Globus pallidus (tissue), 1 donor: ENCODE results near the gene NHERF1.
A peak's percentile ranks its signal among the peaks of the same experiment; 100 is the strongest.

ENCODE experiments used
- DNase-seq: peaks from one replicate; pipeline ENCODE4 v3.0.0-alpha.2; 2015; ENCODE audit warnings: low spot score

NHERF1 gene

DNA sequence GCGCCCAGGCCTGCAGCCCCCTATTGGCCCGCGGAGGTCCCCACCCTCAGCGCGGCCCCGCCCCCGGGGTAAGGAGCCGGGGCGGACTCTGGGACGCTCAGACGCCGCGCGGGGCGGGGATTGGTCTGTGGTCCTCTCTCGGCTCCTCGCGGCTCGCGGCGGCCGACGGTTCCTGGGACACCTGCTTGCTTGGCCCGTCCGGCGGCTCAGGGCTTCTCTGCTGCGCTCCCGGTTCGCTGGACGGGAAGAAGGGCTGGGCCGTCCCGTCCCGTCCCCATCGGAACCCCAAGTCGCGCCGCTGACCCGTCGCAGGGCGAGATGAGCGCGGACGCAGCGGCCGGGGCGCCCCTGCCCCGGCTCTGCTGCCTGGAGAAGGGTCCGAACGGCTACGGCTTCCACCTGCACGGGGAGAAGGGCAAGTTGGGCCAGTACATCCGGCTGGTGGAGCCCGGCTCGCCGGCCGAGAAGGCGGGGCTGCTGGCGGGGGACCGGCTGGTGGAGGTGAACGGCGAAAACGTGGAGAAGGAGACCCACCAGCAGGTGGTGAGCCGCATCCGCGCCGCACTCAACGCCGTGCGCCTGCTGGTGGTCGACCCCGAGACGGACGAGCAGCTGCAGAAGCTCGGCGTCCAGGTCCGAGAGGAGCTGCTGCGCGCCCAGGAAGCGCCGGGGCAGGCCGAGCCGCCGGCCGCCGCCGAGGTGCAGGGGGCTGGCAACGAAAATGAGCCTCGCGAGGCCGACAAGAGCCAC lies at the start of gene NHERF1:
TSS of gene NHERF1 (plus strand) at position 100 of the 750 bp plus-strand sequence. CDS start at position 319, 219 bp downstream.
- peak; percentile 96 for DNase-seq

DNA sequence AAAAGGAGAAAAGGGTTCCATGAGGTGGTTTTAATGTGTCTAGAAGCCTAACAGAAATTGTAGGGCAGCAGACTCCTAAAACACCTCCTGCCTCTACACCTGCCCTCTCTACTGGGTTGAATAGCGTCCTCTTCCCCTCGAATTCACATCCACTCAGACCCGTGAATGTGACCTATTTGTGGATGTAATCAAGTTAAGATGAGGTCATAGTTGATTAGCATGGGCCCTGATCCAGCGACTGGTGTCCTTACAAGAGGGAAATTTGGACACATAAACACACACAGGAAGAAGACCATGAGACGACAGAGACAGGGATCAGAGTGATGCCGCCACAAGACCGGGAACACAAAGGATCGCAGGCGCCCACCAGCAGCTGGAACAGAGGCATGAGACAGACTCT lies 49.2 kb upstream of the NHERF1 start:
- no peak for DNase-seq

DNA sequence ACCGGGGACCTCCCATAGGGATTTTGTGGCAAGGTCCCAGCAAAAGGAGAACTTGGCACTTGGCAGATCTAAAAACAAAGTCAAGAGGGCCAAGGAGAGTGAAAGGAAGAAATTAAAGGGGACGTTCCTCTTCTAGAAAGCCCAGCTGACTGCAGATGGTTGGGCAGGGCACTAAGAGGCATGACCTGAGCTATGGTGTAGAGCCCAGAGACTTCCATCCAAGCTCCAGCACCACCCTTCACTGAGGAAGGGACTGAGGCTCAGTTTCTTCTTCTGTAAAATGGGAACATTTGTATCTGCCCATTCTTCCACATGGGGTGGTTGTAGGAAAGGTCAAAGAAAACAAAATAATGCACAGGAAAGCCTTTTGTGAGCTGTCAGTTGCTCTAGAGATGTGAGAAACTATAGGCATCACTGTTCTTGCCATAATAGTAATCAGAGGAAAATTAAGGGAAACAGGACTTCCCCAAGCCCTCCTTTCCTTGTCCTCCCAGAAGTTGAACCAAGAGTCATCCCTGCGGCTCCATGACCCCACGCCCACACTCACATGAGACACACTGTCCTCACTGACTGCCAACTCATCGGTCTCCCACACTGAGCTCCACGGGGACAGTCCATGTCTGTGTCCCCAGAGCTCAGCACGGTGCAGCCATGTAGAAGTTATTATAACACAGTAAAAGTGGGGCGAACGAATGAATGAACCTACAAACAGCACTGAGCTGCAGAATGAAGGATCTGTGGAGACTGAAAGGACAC lies 46.1 kb upstream of the NHERF1 start:
- no peak for DNase-seq

DNA sequence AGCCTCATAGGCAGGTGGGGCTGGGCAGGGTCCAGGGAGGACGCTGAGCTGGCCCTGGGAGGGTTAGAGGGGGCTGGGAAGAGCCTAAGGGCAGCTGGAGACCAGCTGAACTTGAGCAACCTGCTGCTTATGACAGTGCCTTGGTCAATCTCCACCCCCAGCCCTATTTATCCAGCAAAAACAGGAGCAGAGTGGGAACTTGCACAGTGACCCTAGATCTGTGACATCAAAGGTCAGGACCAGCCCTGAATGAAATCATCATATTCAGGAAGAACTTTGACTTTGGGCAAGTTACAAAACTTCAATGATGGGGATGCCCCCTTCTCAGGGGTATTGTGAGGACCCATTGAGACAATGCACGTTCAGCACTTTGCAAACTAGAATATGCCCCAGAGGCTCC lies 45.1 kb upstream of the NHERF1 start:
- no peak for DNase-seq

- DNase-seq: no peak
Measured at GRCh38 chr17:74704544-74704943, 43.9 kb upstream of the NHERF1 start.

- DNase-seq: no peak
Measured at GRCh38 chr17:74711058-74711824, 37.2 kb upstream of the NHERF1 start.

DNA sequence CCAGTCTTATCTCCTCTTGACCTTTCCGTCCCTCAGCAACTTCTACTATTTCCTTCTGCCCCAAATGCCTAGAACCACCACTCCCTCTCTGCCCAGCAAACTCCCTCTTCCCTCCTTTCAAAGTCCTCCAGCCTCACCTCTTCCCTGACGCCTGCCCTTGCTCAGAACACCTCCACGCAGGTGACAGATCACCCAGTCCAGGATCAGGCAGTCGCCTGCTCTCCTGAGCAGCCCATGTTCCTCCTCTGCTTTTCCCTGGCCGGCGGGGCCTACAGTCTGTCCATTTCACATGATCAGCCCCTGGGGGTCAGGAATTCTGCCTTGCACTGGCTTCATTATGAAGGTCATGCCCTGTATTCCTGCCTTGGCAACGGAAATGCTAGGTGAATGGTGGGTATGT lies 36.1 kb upstream of the NHERF1 start:
- DNase-seq: no peak

GRCh38 chr17:74712756-74713155 lies 35.7 kb upstream of the NHERF1 start, which contains the start of gene CD300LF:
CD300LF (minus strand) TSS chr17:74712923; CDS start chr17:74712866, 57 bp downstream.
- DNase-seq: peak; percentile 43

DNA sequence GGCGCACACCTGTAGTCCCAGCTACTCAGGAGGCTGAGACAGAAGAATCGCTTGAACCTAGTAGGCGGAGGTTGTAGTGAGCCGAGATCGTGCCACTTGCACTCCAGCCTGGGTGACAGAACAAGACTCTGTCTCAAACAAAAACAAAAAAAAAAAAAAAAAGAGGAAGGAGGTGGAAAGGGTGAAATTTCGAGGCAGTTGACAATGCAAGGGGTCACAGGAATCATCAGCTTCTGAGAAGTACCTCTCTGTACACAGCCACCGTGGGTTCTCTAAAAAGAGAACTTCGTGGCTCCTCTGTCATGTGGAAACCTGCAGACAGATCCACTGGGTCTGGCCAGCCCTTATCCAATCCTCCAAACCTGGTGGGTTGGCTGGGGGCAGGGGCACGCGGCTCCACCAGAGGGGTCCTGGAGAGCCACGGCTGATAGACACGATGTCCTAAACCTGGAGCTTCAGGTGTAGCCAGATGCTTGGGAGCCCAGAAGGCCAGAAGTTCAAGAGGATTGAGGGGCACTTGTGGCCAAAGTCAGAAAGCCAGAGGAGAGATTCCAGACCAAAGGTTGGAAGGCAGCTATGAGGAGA lies 35.2 kb upstream of the NHERF1 start:
- DNase-seq: no peak

GRCh38 chr17:74715144-74715543 lies 33.3 kb upstream of the NHERF1 start:
- no peak for DNase-seq

DNA sequence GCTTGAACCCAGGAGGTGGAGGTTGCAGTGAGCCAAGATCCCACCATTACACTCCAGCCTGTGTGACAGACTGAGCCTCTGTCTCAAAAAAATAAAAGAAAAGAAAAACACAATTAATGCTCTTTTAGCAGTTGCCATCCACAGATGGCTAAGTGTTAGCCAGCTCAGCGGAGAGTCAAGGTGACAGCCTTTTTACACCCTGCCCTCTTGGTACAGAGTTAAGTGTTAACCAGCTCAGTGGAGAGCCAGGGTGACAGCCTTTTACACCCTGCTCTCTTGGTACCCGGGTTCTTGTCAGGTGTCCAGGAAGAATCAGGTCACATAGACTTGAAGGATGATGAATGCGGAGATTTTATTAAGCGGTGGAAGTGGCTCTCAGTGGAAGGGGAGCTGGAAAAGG lies 27.9 kb upstream of the NHERF1 start:
- DNase-seq: no peak

- DNase-seq: no peak
Measured at GRCh38 chr17:74722782-74723181, 25.6 kb upstream of the NHERF1 start.

- no peak for DNase-seq
Measured at GRCh38 chr17:74723891-74724290, 24.5 kb upstream of the NHERF1 start.

GRCh38 chr17:74725111-74725510 lies 23.3 kb upstream of the NHERF1 start:
- no peak for DNase-seq

DNA sequence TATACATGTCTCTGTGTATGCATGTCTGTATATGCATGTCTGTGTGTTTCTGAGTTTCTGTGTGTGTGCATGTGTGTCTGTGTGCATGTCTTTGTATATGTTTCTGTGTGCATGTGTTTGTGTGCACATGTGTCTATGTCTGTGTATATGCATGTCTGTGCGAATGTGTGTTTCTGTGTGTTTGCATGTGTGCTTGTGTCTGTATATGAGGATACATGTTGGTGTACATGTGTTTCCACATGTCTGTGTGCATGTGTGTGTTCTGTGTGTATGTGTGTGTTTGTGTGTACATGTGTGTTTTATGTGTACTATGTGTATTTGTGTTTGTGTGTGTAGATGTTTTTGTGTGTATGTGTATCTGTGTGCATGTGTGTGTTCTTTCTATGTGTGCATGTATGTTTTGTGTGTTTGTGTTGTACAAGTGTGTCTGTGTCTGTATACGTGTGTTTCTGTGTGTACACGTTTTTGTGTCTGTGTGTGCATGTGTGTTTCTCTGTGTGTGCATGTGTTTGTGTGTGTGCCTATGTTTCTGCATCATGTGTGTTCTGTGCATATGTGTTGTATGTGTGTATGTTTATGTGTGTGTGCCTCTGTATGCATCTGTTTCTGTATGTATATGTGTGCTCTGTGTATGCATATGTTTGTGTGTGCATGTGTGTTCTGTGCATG lies 20.3 kb upstream of the NHERF1 start:
- no peak for DNase-seq

- DNase-seq: no peak
Measured at GRCh38 chr17:74728702-74729075, 19.7 kb upstream of the NHERF1 start.

GRCh38 chr17:74729368-74729767 lies 19.1 kb upstream of the NHERF1 start:
- DNase-seq: no peak

DNA sequence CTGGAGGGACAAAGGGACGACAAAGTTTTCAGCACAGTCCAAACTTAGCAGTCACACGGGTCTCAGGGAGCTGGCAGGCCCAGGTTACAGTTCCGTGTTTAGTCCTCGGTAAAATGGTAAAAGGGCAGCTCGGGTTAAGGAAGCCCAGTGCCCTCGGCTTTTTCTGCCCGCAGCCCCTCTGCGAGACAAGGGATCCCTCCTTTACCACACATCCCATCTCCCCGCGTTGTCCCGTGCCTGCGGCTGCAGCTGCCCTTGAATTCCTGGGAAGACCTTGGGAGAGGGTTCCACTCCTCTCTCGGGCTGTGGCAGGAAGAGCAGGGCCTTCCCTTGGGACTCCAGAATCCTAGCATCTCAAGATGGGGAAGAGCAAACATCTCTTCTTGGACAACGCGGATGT lies 18.6 kb upstream of the NHERF1 start:
- no peak for DNase-seq

- DNase-seq: no peak
Measured at GRCh38 chr17:74730491-74731346, 17.7 kb upstream of the NHERF1 start.

GRCh38 chr17:74731347-74731605 lies 17.2 kb upstream of the NHERF1 start:
- DNase-seq: no peak
